Pancreas (tissue), 10 donors: ENCODE results near the gene NUDT14. TPM values are rescaled to one million over a fixed set of nuclear protein-coding genes. Genes with fewer than 3 reads are reported as not detected.

ENCODE experiments used
- ATAC-seq, 4 donors: fragments of 200-7000 bp; cut with Tn5 transposase; one replicate each; pipeline versions ENCODE4 v1.8.0 to v1.9.1; 2020; ENCODE audit warnings: mild to moderate bottlenecking in 4 of 4, moderate library complexity in 4 of 4
- DNase-seq, 6 donors: peaks; one replicate each; pipeline ENCODE4 v3.0.0-alpha.2; 2020
- FAIRE-seq: peaks from 2 replicates; lab custom pipeline; 2012; peaks lifted over from hg19 to GRCh38; lab: Jason Lieb, UNC
- H3K27ac ChIP-seq, 4 donors: fragments of 200-600 bp; sonication (generic); 1 replicate in 3 of 4; 2 replicates in 1 of 4; pipeline versions ENCODE4 v1.5.0 to v1.8.0; 2020
- H3K27me3 ChIP-seq, 4 donors: fragments of 200-600 bp; one replicate each; pipeline ENCODE4 v1.8.0; 2021
- H3K36me3 ChIP-seq, 3 donors: fragments of 200-600 bp; sonication (generic) in 1 of 3; one replicate each; pipeline versions ENCODE4 v1.5.0 to v1.8.0; 2020 to 2021
- H3K4me1 ChIP-seq, 3 donors: fragments of 200-600 bp; one replicate each; pipeline ENCODE4 v1.8.0; 2021
- H3K4me3 ChIP-seq, 4 donors: fragments of 200-600 bp; sonication (generic) in 2 of 4; one replicate each; pipeline versions ENCODE4 v1.5.0 to v1.8.0; 2020 to 2021
- H3K9me3 ChIP-seq, 4 donors: fragments of 200-600 bp; one replicate each; pipeline ENCODE4 v1.8.0; 2021
- CTCF ChIP-seq, 4 donors: fragments of 200-600 bp; sonication (generic) in 3 of 4; IDR thresholded peaks; one replicate each; pipeline versions ENCODE4 v1.5.0 to v1.8.0; 2021; ENCODE audit warnings: antibody characterized with exemption in 4 of 4
- WGBS, 2 donors: extraction: QIAGEN DNeasy Blood & Tissue Kit; methylation state at CpG; one replicate each; pipeline ENCODE4 v1.1.7; 2013; 5-methylcytosine and 5-hydroxymethylcytosine counted together
- intact Hi-C, 3 donors: fragments of 100-400 bp; cut with DNase I; formaldehyde crosslinking; loops; one replicate each; pipeline versions ENCODE4 v1.11.1 to v1.14.2; 2022
- polyA plus RNA-seq, 2 donors: library from polyadenylated mRNA; stranded (reverse); fragments of 200-250 nt; gene quantifications; one replicate each; pipeline ENCODE4 v1.2.3, GENCODE V29; 2013
- total RNA-seq, 6 donors: library from RNA; stranded (reverse); fragmentation: NEBNext Ultra II Directional in 4 of 6; extraction: Animal tissue kit (Norgen Biotek cat#: 25700) in 4 of 6; gene quantifications; one replicate each; pipeline versions ENCODE4 v1.2.1 to v1.2.4, GENCODE V29; 2021 to 2023
- donor health status: healthy with polysubstance abuse.
- donor health status: DM: no; HTN: no; CAD: no; lungs with moderate emphysema.
- donor health status: DM: no; HTN: no; CAD: no.
- donor health status: control.
- donor health status: control.
- donor health status: Bipolar disorder and iron deficiency.
- donor health status: DM: yes; HTN: yes; CAD: no.
- donor health status: DM: no; HTN: no; CAD: no.
- donor health status: DM: no; HTN: no; CAD: no.
- donor health status: DM: yes; HTN: yes; CAD: no.

NUDT14 gene
- total and polyA plus RNA-seq, 8 donors = 24.7 to 64.9 (median 32.6) TPM

GRCh38 chr14:105143451-105144025, 37.6 kb downstream of the NUDT14 start:
- ATAC-seq = no peak
- no peak for TF ChIP-seq CTCF (IDR thresholded peaks at IDR 0.05)
- Histone ChIP-seq H3K4me3 (no peak overlapping the region), H3K27me3 (no peaks in the 10 kb centered on the region), H3K27ac (no peak overlapping the region), H3K9me3 (no peaks in the 10 kb centered on the region), H3K36me3 (no peaks in the 10 kb centered on the region), H3K4me1 (no peaks in the 10 kb centered on the region)
- intact Hi-C loops = no loop called here
- FAIRE-seq = no peak
- WGBS, 2 donors = 96% methylated on average over 25 to 27 of the region's 27 CpGs
- peak in 1 of 6 donors; percentile 48 for DNase-seq

- 97 to 98% methylated on average over 60 of the region's 60 CpGs for WGBS, 2 donors
- TF ChIP-seq CTCF (IDR thresholded peaks at IDR 0.05) = no peak
- H3K36me3 ChIP-seq = no peaks in the 10 kb centered on the region
- H3K27me3 ChIP-seq = no peaks in the 10 kb centered on the region
- H3K9me3 ChIP-seq = no peaks in the 10 kb centered on the region
- no peak overlapping the region for H3K4me3 ChIP-seq
- DNase-seq (peak in 3 of 6 donors; percentile 30 to 74 (median 56)), FAIRE-seq (no peak), ATAC-seq (no peak)
- no peaks in the 10 kb centered on the region for H3K4me1 ChIP-seq
- no peak overlapping the region for H3K27ac ChIP-seq
- intact Hi-C loops = no loop called here
Observed at GRCh38 chr14:105142651-105143450, 38.3 kb downstream of the NUDT14 start.

- Histone ChIP-seq H3K36me3 (no peaks in the 10 kb centered on the region), H3K27me3 (no peaks in the 10 kb centered on the region), H3K27ac (no peak overlapping the region), H3K4me1 (no peaks in the 10 kb centered on the region), H3K4me3 (no peak overlapping the region), H3K9me3 (no peaks in the 10 kb centered on the region)
- intact Hi-C loops = no loop called here
- ATAC-seq (no peak), FAIRE-seq (no peak), DNase-seq (peak in 2 of 6 donors; percentile 48 to 62)
- WGBS, 2 donors = 92 to 96% methylated on average over 43 of the region's 43 CpGs
- no peak for TF ChIP-seq CTCF (IDR thresholded peaks at IDR 0.05)
Observed at GRCh38 chr14:105141486-105142281, 39.4 kb downstream of the NUDT14 start.

DNA sequence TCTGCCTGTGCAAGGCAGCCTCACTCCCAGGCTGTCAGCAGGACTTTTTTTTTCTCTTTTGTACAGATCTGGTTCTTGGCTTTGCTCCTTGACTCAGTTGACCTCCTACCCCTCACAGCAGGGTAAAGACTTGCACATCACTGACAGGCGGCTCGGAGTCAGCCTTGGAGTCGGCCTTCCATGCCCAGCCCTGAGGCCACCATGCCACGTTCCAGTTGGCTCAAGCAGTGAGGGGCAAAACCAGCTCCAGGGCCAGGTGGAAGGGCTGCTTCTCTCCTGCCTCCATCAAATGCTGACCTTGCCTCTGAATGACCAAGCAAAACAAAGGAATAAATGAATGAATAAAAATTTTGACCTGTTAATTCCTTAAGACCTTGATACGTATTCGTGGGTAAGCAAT, 40.1 kb downstream of the NUDT14 start:
- Histone ChIP-seq H3K27ac (no peak overlapping the region), H3K4me1 (no peaks in the 10 kb centered on the region), H3K27me3 (no peaks in the 10 kb centered on the region), H3K4me3 (no peak overlapping the region), H3K36me3 (no peaks in the 10 kb centered on the region), H3K9me3 (no peaks in the 10 kb centered on the region)
- ATAC-seq = no peak
- 97 to 98% methylated on average over 6 of the region's 6 CpGs for WGBS, 2 donors
- TF ChIP-seq CTCF (IDR thresholded peaks at IDR 0.05) = no peak
- no peak for FAIRE-seq
- DNase-seq = peak in 1 of 6 donors; percentile 18
- intact Hi-C loops = no loop called here
